Esophagus squamous epithelium (tissue), 5 donors: ENCODE measurements around the gene CNTN4. TPM values are rescaled to one million over a fixed set of nuclear protein-coding genes. Genes with fewer than 3 reads are reported as not detected.

Experiments used
- DNase-seq: peaks from one replicate; lab custom pipeline; 2025; lab: John Stamatoyannopoulos, UW
- H3K27ac ChIP-seq, 4 donors: fragments of 200-600 bp; sonication (generic); one replicate each; pipeline ENCODE4 v1.5.1; 2016 to 2019; ENCODE audit warnings: mild to moderate bottlenecking in 1 of 4
- H3K27me3 ChIP-seq, 4 donors: fragments of 200-600 bp; sonication (generic); 1 replicate in 3 of 4; 2 replicates in 1 of 4; pipeline versions ENCODE4 v1.5.1 to v1.6.0; 2017 to 2021; ENCODE audit warnings: antibody characterized with exemption in 1 of 4
- H3K36me3 ChIP-seq, 3 donors: fragments of 200-600 bp; sonication (generic); one replicate each; pipeline ENCODE4 v1.5.1; 2016 to 2019
- H3K4me1 ChIP-seq, 3 donors: fragments of 200-600 bp; sonication (generic); one replicate each; pipeline ENCODE4 v1.5.1; 2017 to 2019
- H3K4me3 ChIP-seq, 4 donors: fragments of 200-600 bp; sonication (generic); 1 replicate in 3 of 4; 2 replicates in 1 of 4; pipeline ENCODE4 v1.5.1; 2016 to 2019; ENCODE audit warnings: mild to moderate bottlenecking in 2 of 4, moderate library complexity in 1 of 4
- H3K9me3 ChIP-seq, 3 donors: fragments of 200-600 bp; sonication (generic); one replicate each; pipeline ENCODE4 v1.5.1; 2016 to 2019
- CTCF ChIP-seq, 6 experiments: fragments of 450-650 bp in 4 of 6; fragments of 200-600 bp in 2 of 6; sonication (generic) in 2 of 6; IDR thresholded peaks; one replicate each; pipeline ENCODE4 v1.5.1; 2016 to 2019; ENCODE audit warnings: antibody characterized with exemption in 6 of 6, mild to moderate bottlenecking in 4 of 6, moderate library complexity in 4 of 6
- POLR2A ChIP-seq, 4 donors: fragments of 450-650 bp; IDR thresholded peaks; one replicate each; pipeline ENCODE4 v1.6.1; 2017; ENCODE audit warnings: antibody characterized with exemption in 4 of 4, mild to moderate bottlenecking in 4 of 4, moderate library complexity in 3 of 4
- WGBS, 2 donors: methylation state at CpG; one replicate each; pipeline ENCODE4 v1.1.5; 2018; 5-methylcytosine and 5-hydroxymethylcytosine counted together
- intact Hi-C: fragments of 100-400 bp; cut with DNase I; formaldehyde crosslinking; loops from one replicate; pipeline ENCODE4 v1.15.0; 2022
- total RNA-seq, 4 donors: library from RNA; depleted of rRNA; stranded (reverse); fragments of >200 nt; gene quantifications; one replicate each; pipeline ENCODE4 v1.1.0, GENCODE V29; 2016
- donor health status: DM: yes; HTN: yes; CAD: no.

CNTN4 gene
- total RNA-seq, 4 donors from 2014 or later, result 0.31 to 8.5 (median 3.5) TPM

- TF ChIP-seq POLR2A (IDR thresholded peaks at IDR 0.05), result no peak
- no peak for TF ChIP-seq CTCF (IDR thresholded peaks at IDR 0.05)
- no peaks in the 10 kb centered on the region for H3K27me3 ChIP-seq
- intact Hi-C loops, result no loop called here
- WGBS, 2 donors, result 0% methylated on average over 1 of the region's 1 CpG
- H3K4me1 ChIP-seq, result peaks cover 0 to 7% (median 0%) of the 10 kb centered on the region in 3 donors
- H3K4me3 ChIP-seq, result no peak overlapping the region
- H3K27ac ChIP-seq, result no peak overlapping the region
- H3K36me3 ChIP-seq, result no peaks in the 10 kb centered on the region
- H3K9me3 ChIP-seq, result no peaks in the 10 kb centered on the region
- no peak for DNase-seq
These were observed 256.0 kb downstream of the CNTN4 start for GRCh38 chr3:2354702-2355101.

- TF ChIP-seq POLR2A (IDR thresholded peaks at IDR 0.05) (no peak), CTCF (IDR thresholded peaks at IDR 0.05) (no peak)
- intact Hi-C loops, result no loop called here
- no peak for DNase-seq
- no peaks in the 10 kb centered on the region for H3K36me3 ChIP-seq
- H3K4me1 ChIP-seq, result peaks cover 0 to 7% (median 0%) of the 10 kb centered on the region in 3 donors
- H3K27ac ChIP-seq, result no peak overlapping the region
- no peaks in the 10 kb centered on the region for H3K27me3 ChIP-seq
- 49 to 75% methylated on average over 3 of the region's 3 CpGs for WGBS, 2 donors
- H3K4me3 ChIP-seq, result no peak overlapping the region
- no peaks in the 10 kb centered on the region for H3K9me3 ChIP-seq
These were observed 257.8 kb downstream of the CNTN4 start for GRCh38 chr3:2356298-2356950.

- no peaks in the 10 kb centered on the region for H3K4me1 ChIP-seq
- TF ChIP-seq POLR2A (IDR thresholded peaks at IDR 0.05), result no peak
- no peak for TF ChIP-seq CTCF (IDR thresholded peaks at IDR 0.05)
- no peaks in the 10 kb centered on the region for H3K36me3 ChIP-seq
- H3K27me3 ChIP-seq, result no peaks in the 10 kb centered on the region
- 70 to 72% methylated on average over 2 of the region's 2 CpGs for WGBS, 2 donors
- no peak overlapping the region for H3K27ac ChIP-seq
- intact Hi-C loops, result no loop called here
- no peaks in the 10 kb centered on the region for H3K9me3 ChIP-seq
- no peak overlapping the region for H3K4me3 ChIP-seq
- DNase-seq, result no peak
These were observed 262.1 kb downstream of the CNTN4 start for GRCh38 chr3:2360815-2361214.

GRCh38 chr3:2362122-2362521, 263.5 kb downstream of the CNTN4 start:
- 67 to 75% methylated on average over 1 to 2 of the region's 6 CpGs for WGBS, 2 donors
- Histone ChIP-seq H3K27me3 (no peaks in the 10 kb centered on the region), H3K9me3 (no peaks in the 10 kb centered on the region), H3K4me1 (no peaks in the 10 kb centered on the region), H3K4me3 (no peak overlapping the region), H3K27ac (no peak overlapping the region), H3K36me3 (no peaks in the 10 kb centered on the region)
- no peak for DNase-seq
- intact Hi-C loops, result no loop called here
- TF ChIP-seq POLR2A (IDR thresholded peaks at IDR 0.05) (no peak), CTCF (IDR thresholded peaks at IDR 0.05) (no peak)

GRCh38 chr3:2363854-2364253, 265.2 kb downstream of the CNTN4 start:
- no peak overlapping the region for H3K4me3 ChIP-seq
- H3K27me3 ChIP-seq, result no peaks in the 10 kb centered on the region
- 58 to 65% methylated on average over 2 of the region's 2 CpGs for WGBS, 2 donors
- no peaks in the 10 kb centered on the region for H3K36me3 ChIP-seq
- no peak for TF ChIP-seq POLR2A (IDR thresholded peaks at IDR 0.05)
- TF ChIP-seq CTCF (IDR thresholded peaks at IDR 0.05), result no peak
- H3K9me3 ChIP-seq, result no peaks in the 10 kb centered on the region
- intact Hi-C loops, result no loop called here
- no peak overlapping the region for H3K27ac ChIP-seq
- no peak for DNase-seq
- H3K4me1 ChIP-seq, result no peaks in the 10 kb centered on the region
